GM20431 (cell line): ENCODE measurements around the gene ZNF384.

Source experiments
- in situ Hi-C: fragments of 300-500 bp; cut with MseI, MboI; formaldehyde crosslinking; loops from one replicate; pipeline ENCODE4 v1.15.0; 2020; ENCODE audit warnings: low sequenced_read_pairs; ENCODE audit not compliant: unreplicated experiment

Gene ZNF384

GRCh38 chr12:6662906-6663742 is 26.1 kb downstream of the ZNF384 start, which contains the start of gene ING4:
Gene ING4 (minus strand): TSS chr12:6663119. CDS start chr12:6663101, 18 bp downstream.
- in situ Hi-C loops: no loop called here

GRCh38 chr12:6662602-6662905 is 26.6 kb downstream of the ZNF384 start:
- in situ Hi-C loops: no loop called here

GRCh38 chr12:6653987-6654386 is 35.2 kb downstream of the ZNF384 start:
- in situ Hi-C loops: no loop called here

GRCh38 chr12:6653342-6653741 is 35.8 kb downstream of the ZNF384 start:
- in situ Hi-C loops: no loop called here

- in situ Hi-C loops: no loop called here
These were observed 36.8 kb downstream of the ZNF384 start for GRCh38 chr12:6652391-6652790.

- in situ Hi-C loops: no loop called here
These were observed 38.3 kb downstream of the ZNF384 start for GRCh38 chr12:6650832-6651231.

GRCh38 chr12:6647083-6647604 is 42.0 kb downstream of the ZNF384 start, which contains the start of gene ACRBP:
Gene ACRBP (minus strand): TSS chr12:6647432. CDS start chr12:6647366, 66 bp downstream.
- in situ Hi-C loops: no loop called here

GRCh38 chr12:6646276-6647082 is 42.7 kb downstream of the ZNF384 start:
- in situ Hi-C loops: no loop called here

- in situ Hi-C loops: no loop called here
These were observed 44.3 kb downstream of the ZNF384 start for GRCh38 chr12:6644903-6645302.

- in situ Hi-C loops: no loop called here
These were observed 44.9 kb downstream of the ZNF384 start for GRCh38 chr12:6644257-6644596.

GRCh38 chr12:6643569-6644256 is 45.5 kb downstream of the ZNF384 start:
- in situ Hi-C loops: no loop called here

- in situ Hi-C loops: no loop called here
These were observed 48.0 kb downstream of the ZNF384 start for GRCh38 chr12:6641131-6641530.

GRCh38 chr12:6640497-6640896 is 48.7 kb downstream of the ZNF384 start:
- in situ Hi-C loops: no loop called here

GRCh38 chr12:6639151-6639801 is 49.9 kb downstream of the ZNF384 start:
- in situ Hi-C loops: no loop called here

GRCh38 chr12:6638305-6638704 is 50.9 kb downstream of the ZNF384 start:
- in situ Hi-C loops: no loop called here

- in situ Hi-C loops: no loop called here
These were observed 53.2 kb downstream of the ZNF384 start, which contains the start of gene LPAR5 for GRCh38 chr12:6635856-6636531. Gene LPAR5 (minus strand): TSS chr12:6635959. CDS start chr12:6621248, 14,711 bp downstream.

- in situ Hi-C loops: no loop called here
These were observed 53.8 kb downstream of the ZNF384 start for GRCh38 chr12:6635375-6635855.

GRCh38 chr12:6632026-6632983 is 56.9 kb downstream of the ZNF384 start:
- in situ Hi-C loops: no loop called here
